IgD-negative memory B cell (primary cell): ENCODE data around the gene MSANTD2. TPM values are rescaled to one million over a fixed set of nuclear protein-coding genes. Genes with fewer than 3 reads are reported as not detected.
A peak's percentile ranks its signal among the peaks of the same experiment; 100 is the strongest.

Source experiments
- H3K27ac Mint-ChIP-seq, 3 donors: one replicate each; pipeline ENCODE4 v1.8.0; 2020 to 2022; ENCODE audit warnings: mild to moderate bottlenecking in 3 of 3, mixed read lengths in 3 of 3, moderate library complexity in 1 of 3
- H3K27me3 Mint-ChIP-seq: one replicate; pipeline ENCODE4 v1.8.0; 2021; ENCODE audit warnings: mixed read lengths
- H3K36me3 Mint-ChIP-seq: one replicate; pipeline ENCODE4 v1.8.0; 2020; ENCODE audit warnings: mild to moderate bottlenecking, mixed read lengths
- H3K4me1 Mint-ChIP-seq, 3 donors: one replicate each; pipeline ENCODE4 v1.8.0; 2020 to 2022; ENCODE audit warnings: mixed read lengths in 3 of 3, mild to moderate bottlenecking in 1 of 3
- H3K4me3 Mint-ChIP-seq, 4 donors: one replicate each; pipeline ENCODE4 v1.8.0; 2020 to 2022; ENCODE audit warnings: mild to moderate bottlenecking in 4 of 4, mixed read lengths in 4 of 4, moderate library complexity in 3 of 4
- H3K9me3 Mint-ChIP-seq, 3 donors: one replicate each; pipeline ENCODE4 v1.8.0; 2020 to 2021; ENCODE audit warnings: mixed read lengths in 3 of 3, mild to moderate bottlenecking in 1 of 3
- polyA plus RNA-seq: library from polyadenylated mRNA; unstranded; fragments of 300-500 nt; fragmentation: Illumina TruSeq; gene quantifications from one replicate; pipeline ENCODE4 v1.2.3, GENCODE V29; 2021

Gene MSANTD2
- polyA plus RNA-seq, 1 donor from 2014 or later: 7.1 TPM

DNA sequence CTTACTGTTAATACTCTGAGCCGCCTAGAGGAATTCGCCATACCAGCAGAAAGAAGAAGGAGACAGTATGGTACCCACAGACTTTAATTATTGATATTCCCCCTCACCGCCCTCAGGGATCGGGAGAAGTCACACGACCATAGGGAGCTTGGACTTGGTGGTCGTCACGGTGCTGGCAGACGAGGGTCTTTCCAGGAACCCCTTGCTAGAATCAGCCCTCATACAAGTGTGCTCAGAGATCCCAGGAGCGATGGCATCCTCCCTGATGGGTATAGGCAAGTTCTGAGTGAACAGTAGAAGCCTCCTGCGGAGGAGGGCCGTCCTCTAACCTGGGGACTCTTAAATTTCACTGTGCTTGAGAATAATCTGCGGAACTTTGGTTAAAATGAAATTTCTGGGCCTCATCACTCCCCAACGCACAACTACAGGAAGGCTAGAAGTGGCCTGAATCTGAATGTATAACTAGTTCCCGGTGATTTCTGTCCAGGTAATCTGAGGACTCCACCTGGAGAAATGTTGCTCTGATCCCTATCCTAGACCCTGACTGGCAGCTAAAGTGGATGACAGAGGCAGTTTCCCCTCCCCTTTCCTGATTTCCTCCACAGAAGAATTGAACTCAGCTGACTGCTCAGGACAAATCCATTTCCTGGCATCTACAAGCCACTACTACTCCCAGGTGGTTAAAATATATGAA lies 52.7 kb downstream of the MSANTD2 start:
- Mint-ChIP-seq H3K27me3 (peaks cover 13% of the 10 kb centered on the region), H3K4me3 (peak overlapping the region; percentile 81 to 100 (median 98)), H3K27ac (peak overlapping the region in 1 of 3 donors; percentile 94), H3K36me3 (peaks cover 2% of the 10 kb centered on the region), H3K4me1 (peaks cover 12 to 19% (median 15%) of the 10 kb centered on the region in 3 donors), H3K9me3 (no peaks in the 10 kb centered on the region)

DNA sequence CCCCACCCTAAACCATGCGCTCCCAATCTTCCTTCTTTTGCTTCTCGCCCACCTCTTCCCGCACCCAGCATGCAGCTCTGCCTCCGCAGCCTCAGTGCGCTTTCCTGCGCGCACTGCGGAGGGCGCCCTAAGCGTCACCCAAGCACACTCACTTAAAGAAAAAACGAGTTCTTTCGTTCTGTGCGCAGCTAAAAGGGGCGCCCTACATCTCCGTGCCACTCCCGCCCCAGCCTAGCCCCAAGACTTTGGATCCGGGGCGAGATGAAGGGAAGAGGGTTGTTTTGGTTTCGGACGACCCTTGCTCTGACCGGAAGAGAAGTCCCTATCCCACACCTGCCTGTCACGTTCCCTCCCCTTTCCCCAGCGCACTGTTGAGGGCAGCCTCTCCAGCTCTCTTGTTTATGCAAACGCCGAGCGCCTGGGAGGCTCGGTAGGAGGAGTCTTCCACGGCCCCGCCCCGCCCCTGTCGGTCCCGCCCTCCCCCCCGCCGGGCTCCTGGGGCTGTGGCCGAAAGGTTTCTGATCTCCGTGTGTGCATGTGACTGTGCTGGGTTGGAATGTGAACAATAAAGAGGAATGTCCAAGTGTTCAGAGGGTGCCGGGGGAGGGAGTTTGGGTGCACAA lies 53.5 kb downstream of the MSANTD2 start:
- Mint-ChIP-seq H3K9me3 (no peaks in the 10 kb centered on the region), H3K4me3 (peak overlapping the region; percentile 81 to 100 (median 98)), H3K4me1 (peaks cover 12 to 19% (median 15%) of the 10 kb centered on the region in 3 donors), H3K36me3 (peaks cover 2% of the 10 kb centered on the region), H3K27me3 (peaks cover 16% of the 10 kb centered on the region), H3K27ac (peak overlapping the region; percentile 5 to 94 (median 87))

DNA sequence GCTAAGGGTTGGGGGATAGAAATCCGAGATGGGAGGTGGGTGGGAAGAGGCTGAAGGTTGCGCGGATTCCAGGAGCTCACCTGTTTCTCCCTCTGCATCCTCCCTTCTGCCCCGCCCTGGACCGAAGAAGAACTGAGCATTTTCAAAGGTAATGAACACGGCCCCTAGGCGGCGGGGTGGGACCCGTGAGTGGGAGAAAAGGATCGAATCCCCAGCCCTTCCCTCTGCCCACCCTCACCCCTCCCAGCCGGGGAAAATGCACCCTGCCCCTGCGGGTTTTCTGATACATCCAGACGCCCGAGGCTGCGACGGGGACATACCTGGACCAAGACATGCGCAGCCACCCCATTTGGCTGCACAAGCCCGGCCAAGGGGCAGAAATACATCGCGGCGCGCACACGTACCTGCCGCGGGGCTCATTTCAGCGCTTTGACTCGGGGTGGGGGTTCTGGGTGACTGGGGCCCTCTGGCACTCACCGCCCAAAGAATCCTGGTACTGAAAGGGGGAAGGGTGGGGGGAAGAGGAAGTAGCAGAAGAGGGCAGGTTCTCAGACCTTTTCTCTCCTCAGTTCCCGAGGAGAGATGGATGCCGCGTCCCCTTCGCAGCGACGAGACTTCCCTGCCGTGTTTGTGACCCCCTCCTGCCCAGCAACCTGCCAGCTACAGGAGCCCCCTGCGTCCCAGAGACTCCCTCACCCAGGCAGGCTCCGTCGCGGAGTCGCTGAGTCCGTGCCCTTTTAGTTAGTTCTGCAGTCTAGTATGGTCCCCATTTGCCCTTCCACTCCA lies 54.2 kb downstream of the MSANTD2 start:
- H3K27ac Mint-ChIP-seq: peak overlapping the region; percentile 5 to 94 (median 87)
- H3K4me1 Mint-ChIP-seq: peaks cover 13 to 19% (median 15%) of the 10 kb centered on the region in 3 donors

DNA sequence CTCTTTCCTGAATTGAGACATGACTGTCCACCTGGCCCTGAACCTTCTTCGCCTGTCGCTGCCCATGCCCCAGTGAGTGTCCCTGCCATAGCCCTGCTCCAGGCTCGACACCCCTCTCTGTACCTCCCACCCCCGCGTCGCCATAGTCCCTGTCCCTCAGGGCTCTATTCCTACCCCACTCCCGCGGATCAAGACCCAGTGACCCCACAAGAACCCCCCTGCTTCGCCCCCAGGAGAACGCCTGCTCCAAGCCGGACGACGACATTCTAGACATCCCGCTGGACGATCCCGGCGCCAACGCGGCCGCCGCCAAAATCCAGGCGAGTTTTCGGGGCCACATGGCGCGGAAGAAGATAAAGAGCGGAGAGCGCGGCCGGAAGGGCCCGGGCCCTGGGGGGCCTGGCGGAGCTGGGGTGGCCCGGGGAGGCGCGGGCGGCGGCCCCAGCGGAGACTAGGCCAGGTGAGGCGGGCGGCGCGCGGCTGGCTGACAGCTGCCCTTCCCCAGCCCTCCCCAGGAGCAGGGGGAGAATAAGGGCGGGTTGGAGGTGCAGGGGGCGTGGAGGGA lies 54.9 kb downstream of the MSANTD2 start:
- Mint-ChIP-seq H3K36me3 (no peaks in the 10 kb centered on the region), H3K27me3 (peaks cover 13% of the 10 kb centered on the region), H3K9me3 (no peaks in the 10 kb centered on the region), H3K4me1 (peaks cover 15 to 24% (median 20%) of the 10 kb centered on the region in 3 donors), H3K27ac (no peak overlapping the region), H3K4me3 (peak overlapping the region; percentile 64 to 100 (median 86))

More for the DNA sequence above, 54.2 kb downstream of the MSANTD2 start:
- no peaks in the 10 kb centered on the region for H3K9me3 Mint-ChIP-seq
- peaks cover 15% of the 10 kb centered on the region for H3K27me3 Mint-ChIP-seq
- H3K36me3 Mint-ChIP-seq: peaks cover 2% of the 10 kb centered on the region
- peak overlapping the region; percentile 81 to 100 (median 98) for H3K4me3 Mint-ChIP-seq

DNA sequence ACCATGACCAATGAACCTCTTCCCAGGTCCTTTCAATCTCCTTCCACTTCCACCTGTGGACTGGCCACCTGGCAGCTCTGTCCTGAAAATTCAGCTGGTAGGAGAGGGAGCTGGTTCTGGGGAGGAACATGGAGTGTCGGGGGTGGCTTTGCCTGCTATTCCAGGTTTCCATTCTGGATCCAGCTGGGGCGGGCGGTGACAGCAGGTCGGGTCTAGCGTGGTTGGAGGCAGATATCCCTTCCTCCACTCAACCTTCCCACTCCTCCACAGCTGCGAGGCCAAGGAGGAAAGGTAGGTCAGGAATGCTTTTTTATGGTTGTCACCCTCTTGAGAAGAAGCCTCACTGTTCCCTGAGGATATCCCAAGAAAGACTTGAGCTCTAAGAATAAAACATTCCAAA lies 57.2 kb downstream of the MSANTD2 start:
- H3K27me3 Mint-ChIP-seq: peaks cover 8% of the 10 kb centered on the region

DNA sequence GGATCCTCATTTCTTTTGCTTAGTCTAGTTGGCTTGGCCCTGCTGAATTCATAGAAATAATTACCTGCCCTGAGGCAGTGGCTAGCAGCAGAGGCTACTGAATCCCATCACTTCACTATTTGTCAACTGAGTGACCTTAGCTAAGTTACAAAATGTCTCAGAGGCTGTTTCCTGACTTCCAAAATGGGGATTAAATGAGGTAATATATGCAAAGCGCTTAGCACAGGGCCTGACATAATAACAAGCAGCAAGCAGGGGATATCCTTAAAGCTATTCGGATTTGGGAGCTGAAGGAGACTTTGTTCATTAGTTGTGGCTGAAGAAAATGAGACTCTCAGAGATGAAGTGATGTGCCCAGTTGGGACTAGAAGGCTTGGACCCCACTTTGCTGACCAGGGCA lies 57.7 kb downstream of the MSANTD2 start:
- peak overlapping the region in 1 of 4 donors; percentile 92 for H3K4me3 Mint-ChIP-seq
- H3K27me3 Mint-ChIP-seq: peaks cover 8% of the 10 kb centered on the region
- H3K36me3 Mint-ChIP-seq: no peaks in the 10 kb centered on the region
- peaks cover 10 to 18% (median 15%) of the 10 kb centered on the region in 3 donors for H3K4me1 Mint-ChIP-seq
- H3K27ac Mint-ChIP-seq: no peak overlapping the region
- H3K9me3 Mint-ChIP-seq: no peaks in the 10 kb centered on the region

More for the DNA sequence above, 57.2 kb downstream of the MSANTD2 start:
- no peaks in the 10 kb centered on the region for H3K36me3 Mint-ChIP-seq
- no peaks in the 10 kb centered on the region for H3K9me3 Mint-ChIP-seq
- peaks cover 10 to 18% (median 16%) of the 10 kb centered on the region in 3 donors for H3K4me1 Mint-ChIP-seq
- H3K27ac Mint-ChIP-seq: peak overlapping the region in 1 of 3 donors; percentile 27
- H3K4me3 Mint-ChIP-seq: peak overlapping the region in 2 of 4 donors; percentile 34 to 92

DNA sequence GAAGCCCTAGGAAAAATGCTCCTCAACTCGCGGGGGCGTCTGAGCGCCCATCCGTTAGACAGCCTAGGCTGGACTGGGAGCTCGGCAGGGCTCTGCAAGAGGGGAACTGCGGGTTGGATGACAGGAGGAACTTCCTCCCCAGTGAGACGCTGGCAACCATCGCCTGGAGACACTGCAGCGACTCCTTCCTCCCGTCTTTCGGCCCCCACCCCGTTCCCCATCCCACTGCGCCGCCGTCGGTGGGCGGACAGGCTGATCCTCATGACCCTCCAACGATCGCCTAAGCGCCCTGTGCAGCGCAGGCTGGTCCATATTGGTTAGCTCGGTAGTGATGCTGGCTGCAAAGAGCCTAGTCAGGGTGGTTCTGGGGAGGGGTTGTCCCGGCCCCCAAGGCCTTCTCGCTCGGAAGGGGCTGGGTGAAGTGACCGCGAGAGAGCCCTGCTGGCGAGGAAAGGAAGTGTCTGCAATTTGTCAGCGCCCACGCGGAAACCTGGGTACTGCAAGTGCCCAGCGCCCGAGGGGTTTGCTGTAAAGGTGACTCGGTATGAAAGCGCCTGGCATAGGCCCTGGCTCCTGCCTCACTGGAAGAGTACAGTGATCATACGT lies 59.8 kb downstream of the MSANTD2 start:
- peaks cover 8% of the 10 kb centered on the region for H3K27me3 Mint-ChIP-seq
- H3K27ac Mint-ChIP-seq: peak overlapping the region in 2 of 3 donors; percentile 25 to 87
- no peaks in the 10 kb centered on the region for H3K9me3 Mint-ChIP-seq
- peak overlapping the region; percentile 79 to 93 (median 92) for H3K4me3 Mint-ChIP-seq
- H3K4me1 Mint-ChIP-seq: peaks cover 10 to 18% (median 15%) of the 10 kb centered on the region in 3 donors
- H3K36me3 Mint-ChIP-seq: no peaks in the 10 kb centered on the region

DNA sequence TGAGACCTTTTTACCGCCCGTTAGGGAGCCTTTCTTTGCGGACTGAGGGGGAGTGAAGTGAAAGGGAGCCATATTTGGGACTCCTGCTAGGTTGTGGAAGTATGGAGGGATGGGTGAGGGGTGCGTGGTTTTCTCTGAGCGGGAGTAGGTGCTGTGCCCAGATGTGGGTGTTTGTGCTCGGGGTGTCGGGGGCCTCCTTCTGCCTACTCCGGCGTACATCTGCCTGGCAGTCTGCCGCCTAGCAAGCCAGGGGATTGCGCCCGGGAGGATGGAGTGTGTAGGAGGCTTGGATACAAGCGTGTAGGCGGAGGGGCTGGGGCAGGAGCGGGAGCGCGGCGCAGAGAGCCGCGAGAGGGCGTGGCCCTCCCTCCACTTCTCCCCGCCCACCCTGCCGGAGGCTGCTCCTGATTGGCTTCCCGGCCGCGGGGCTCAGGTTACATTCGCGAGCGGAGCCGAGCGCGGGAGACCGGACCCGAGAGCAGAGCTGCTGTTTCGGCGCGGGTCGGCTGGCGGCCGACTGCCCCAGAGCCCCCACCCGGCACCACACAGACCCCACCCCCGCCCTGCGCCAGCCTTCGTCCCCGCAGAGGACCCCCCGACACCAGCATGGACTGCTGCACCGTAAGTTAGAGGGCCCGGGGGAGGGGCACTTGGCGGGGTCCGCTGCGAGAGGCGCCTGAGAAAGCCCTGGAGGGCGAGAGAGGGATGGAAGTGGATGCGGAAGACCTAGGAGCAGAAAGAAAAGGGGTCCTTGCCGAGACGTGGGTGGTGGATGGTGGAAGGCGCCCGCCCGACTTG lies 60.5 kb downstream of the MSANTD2 start, which contains the start of gene NRGN:
Gene NRGN, plus strand, starts transcription at position 464 of the 798 bp plus-strand sequence. Its CDS starts 143 bp downstream, at position 607.
- peaks cover 8 to 18% (median 12%) of the 10 kb centered on the region in 3 donors for H3K4me1 Mint-ChIP-seq
- peaks cover 8% of the 10 kb centered on the region for H3K27me3 Mint-ChIP-seq
- H3K4me3 Mint-ChIP-seq: peak within 1 kb of the TSS; percentile 79 to 93 (median 92)
- no peaks in the 10 kb centered on the region for H3K9me3 Mint-ChIP-seq
- H3K27ac Mint-ChIP-seq: peak within 1 kb of the TSS; percentile 39 to 87 (median 48)
- no peaks in the 10 kb centered on the region for H3K36me3 Mint-ChIP-seq

DNA sequence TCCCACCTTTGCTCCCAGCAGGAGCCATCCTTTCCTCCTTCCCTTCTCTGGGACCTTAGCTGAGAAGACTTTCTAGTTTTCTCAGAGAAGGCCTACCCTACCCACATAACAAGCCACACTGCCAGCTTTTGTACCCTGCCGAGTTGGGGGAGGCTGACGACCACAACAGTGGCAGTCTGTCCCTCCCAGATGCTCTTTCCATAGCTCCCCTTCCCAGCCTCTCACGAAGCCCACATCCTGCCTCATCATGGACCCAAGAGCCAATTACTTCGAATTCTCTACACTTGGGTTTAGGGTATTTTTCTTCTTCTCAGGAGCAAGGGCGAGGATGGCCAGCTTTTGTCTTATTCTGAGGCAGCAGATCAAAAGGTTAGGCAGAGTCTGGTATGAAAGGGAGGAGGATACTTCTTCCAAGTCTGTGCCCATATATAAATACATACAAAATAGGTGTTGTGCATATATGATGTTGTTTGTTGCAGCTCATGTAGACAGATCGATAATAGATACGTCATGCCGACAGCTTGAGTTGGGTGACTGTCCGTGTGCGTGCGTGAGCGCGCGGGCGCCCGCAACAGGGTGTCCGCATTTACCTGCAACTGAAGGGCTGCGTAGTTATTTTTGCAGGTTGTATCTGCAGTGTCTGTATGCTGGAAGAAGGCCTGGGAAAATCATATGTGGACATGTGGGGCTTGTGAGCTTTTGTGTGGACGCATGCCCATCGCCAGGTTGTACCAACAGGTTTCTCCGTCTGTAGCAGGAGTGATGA lies 61.3 kb downstream of the MSANTD2 start:
- Mint-ChIP-seq H3K4me3 (peak overlapping the region; percentile 79 to 93 (median 92)), H3K36me3 (no peaks in the 10 kb centered on the region), H3K27me3 (peaks cover 8% of the 10 kb centered on the region), H3K4me1 (peaks cover 8 to 18% (median 12%) of the 10 kb centered on the region in 3 donors), H3K9me3 (no peaks in the 10 kb centered on the region), H3K27ac (peak overlapping the region; percentile 16 to 48 (median 34))

DNA sequence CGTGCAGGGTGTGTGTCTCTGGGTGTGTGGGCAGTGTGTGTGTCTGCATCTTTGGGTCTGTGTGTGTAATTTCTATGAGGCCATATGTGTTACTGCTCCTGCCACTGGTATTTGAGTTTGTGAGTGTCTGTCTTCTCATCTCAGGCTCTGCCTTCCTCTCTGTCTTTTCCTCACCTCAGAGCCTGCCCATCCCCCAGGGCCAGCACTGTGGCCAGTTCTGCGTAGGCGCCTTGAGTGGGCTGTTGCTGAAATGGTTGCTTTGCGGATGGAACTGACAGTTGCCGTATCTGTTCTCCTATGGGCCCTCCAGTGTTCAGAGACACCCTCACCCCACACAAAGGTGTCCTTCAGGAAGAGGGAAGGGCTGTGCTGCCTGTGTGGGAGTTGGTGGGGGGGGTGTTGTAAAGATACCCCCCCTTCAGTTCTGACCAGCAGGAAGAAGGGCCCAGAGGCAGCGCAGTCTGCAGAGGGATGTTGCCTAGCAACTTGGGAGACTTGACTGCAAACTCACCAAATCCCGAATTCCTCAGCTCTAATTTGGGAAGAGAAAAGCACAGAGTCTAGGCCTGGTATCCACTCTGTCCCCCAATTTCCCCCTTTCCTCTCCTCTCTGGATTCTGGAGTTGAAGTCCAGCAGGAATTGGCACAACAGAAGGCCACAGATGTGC lies 62.4 kb downstream of the MSANTD2 start:
- no peaks in the 10 kb centered on the region for H3K36me3 Mint-ChIP-seq
- no peak overlapping the region for H3K27ac Mint-ChIP-seq
- no peaks in the 10 kb centered on the region for H3K9me3 Mint-ChIP-seq
- peaks cover 4% of the 10 kb centered on the region for H3K27me3 Mint-ChIP-seq
- peaks cover 8 to 18% (median 12%) of the 10 kb centered on the region in 3 donors for H3K4me1 Mint-ChIP-seq
- peak overlapping the region in 1 of 4 donors; percentile 9 for H3K4me3 Mint-ChIP-seq

DNA sequence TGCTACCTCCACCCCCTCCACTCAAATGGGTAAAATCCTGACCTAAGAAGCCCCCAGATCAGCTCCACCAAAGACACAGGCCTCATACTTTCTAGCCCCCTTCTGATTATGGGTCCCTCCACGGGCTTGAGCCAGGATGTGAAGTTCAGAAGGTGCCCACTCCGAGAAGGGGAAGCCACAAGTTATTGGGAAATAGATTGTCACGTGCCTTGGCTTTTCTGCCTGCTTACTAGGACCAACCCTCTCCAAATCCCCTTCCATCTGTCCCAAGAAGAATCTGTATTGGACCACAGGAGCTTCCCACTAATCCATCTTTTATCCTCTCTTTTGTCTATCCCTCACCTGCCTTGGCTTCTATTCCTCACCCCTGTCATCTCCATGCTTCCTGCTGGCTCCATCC lies 63.5 kb downstream of the MSANTD2 start:
- H3K27ac Mint-ChIP-seq: no peak overlapping the region
- H3K36me3 Mint-ChIP-seq: no peaks in the 10 kb centered on the region
- H3K9me3 Mint-ChIP-seq: no peaks in the 10 kb centered on the region
- H3K4me3 Mint-ChIP-seq: peak overlapping the region in 1 of 4 donors; percentile 38
- H3K4me1 Mint-ChIP-seq: peaks cover 8 to 18% (median 12%) of the 10 kb centered on the region in 3 donors
- peaks cover 1% of the 10 kb centered on the region for H3K27me3 Mint-ChIP-seq

DNA sequence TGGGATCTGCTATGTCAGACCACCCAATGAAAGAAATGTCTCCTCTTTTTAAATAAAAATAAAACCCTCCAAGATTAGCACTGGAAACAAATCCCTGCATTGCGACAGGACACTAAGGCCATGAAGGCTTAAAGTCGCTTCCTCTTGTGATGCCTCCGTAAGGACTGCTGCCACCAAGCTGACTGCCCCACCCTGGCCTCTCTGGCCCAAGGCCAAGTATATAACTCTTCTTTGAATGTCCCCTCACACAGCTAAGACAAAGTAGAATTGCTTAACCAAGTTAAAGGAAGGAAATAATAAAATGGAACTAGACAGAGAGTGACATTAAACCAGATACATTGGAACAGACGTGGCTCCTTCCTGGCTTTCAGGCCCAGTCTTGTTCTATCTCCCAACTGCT lies 68.0 kb downstream of the MSANTD2 start:
- H3K4me3 Mint-ChIP-seq: no peak overlapping the region
- no peak overlapping the region for H3K27ac Mint-ChIP-seq
- H3K9me3 Mint-ChIP-seq: no peaks in the 10 kb centered on the region

More for the DNA sequence above, 68.0 kb downstream of the MSANTD2 start:
- H3K36me3 Mint-ChIP-seq: no peaks in the 10 kb centered on the region
- peaks cover 1% of the 10 kb centered on the region for H3K27me3 Mint-ChIP-seq
- H3K4me1 Mint-ChIP-seq: no peaks in the 10 kb centered on the region
